Prostate gland (tissue), 2 donors: ENCODE measurements around the gene GMPPB.
"Not testable (repeated sequence)": the region's sequence is repeated elsewhere in the genome, so short reads cannot be mapped to it uniquely, and the experiment has no call there.

Experiments
- POLR2A ChIP-seq: fragments of 450-650 bp; IDR thresholded peaks from one replicate; pipeline ENCODE4 v1.6.1; 2016; ENCODE audit warnings: antibody characterized with exemption, mild to moderate bottlenecking
- TF ChIP-seq, protein P1 (sequence below), 4 experiments: fragments of 200-600 bp in 2 of 4; fragments of 450-650 bp in 2 of 4; sonication (generic) in 2 of 4; IDR thresholded peaks; 1 replicate in 3 of 4; 2 replicates in 1 of 4; pipeline ENCODE4 v1.5.1; 2016 to 2019; ENCODE audit warnings: antibody characterized with exemption in 4 of 4, mild to moderate bottlenecking in 2 of 4, moderate library complexity in 2 of 4

DNA sequence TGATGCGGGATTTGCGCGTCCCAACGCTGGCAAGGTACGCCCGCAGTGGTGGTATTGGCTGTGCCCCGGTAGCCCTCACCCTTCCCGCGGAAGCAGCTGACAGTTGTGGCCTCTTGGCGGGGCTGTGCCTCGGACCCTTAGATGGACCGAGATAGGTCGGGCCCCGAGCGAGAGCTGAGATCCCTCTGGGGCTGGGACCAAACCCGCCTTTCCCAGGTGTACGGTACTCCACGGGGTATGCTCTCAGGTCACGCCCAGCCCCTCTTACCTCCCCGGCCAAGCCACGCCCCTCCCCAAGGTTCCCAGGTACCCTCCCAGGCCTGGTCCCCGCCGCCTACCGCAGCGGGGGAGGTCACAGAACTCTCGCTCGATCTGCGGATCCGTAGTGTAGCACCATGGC, 37.4 kb downstream of the GMPPB start:
- TF ChIP-seq, protein P1, sequence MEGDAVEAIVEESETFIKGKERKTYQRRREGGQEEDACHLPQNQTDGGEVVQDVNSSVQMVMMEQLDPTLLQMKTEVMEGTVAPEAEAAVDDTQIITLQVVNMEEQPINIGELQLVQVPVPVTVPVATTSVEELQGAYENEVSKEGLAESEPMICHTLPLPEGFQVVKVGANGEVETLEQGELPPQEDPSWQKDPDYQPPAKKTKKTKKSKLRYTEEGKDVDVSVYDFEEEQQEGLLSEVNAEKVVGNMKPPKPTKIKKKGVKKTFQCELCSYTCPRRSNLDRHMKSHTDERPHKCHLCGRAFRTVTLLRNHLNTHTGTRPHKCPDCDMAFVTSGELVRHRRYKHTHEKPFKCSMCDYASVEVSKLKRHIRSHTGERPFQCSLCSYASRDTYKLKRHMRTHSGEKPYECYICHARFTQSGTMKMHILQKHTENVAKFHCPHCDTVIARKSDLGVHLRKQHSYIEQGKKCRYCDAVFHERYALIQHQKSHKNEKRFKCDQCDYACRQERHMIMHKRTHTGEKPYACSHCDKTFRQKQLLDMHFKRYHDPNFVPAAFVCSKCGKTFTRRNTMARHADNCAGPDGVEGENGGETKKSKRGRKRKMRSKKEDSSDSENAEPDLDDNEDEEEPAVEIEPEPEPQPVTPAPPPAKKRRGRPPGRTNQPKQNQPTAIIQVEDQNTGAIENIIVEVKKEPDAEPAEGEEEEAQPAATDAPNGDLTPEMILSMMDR (IDR thresholded peaks at IDR 0.05), result not testable (repeated sequence)
- TF ChIP-seq POLR2A, result not testable (repeated sequence)
